A673 (cell line): ENCODE data around the gene CAV1. TPM values are rescaled to one million over a fixed set of nuclear protein-coding genes. Genes with fewer than 3 reads are reported as not detected.

Source experiments
- BruUV-seq: library from RNA; stranded (reverse); fragments of 400-500 nt; replicated peaks from 2 replicates; lab custom pipeline; 2021; lab: Mats Ljungman, UMichigan
- CTCF ChIA-PET: fragments of 300-600 bp; sonication (Branson Sonifier 250); formaldehyde crosslinking; loops from one replicate; lab custom pipeline; 2022; ENCODE audit warnings: antibody characterized with exemption; lab: Charles Lee
- POLR2A ChIA-PET: fragments of 300-600 bp; sonication (Branson Sonifier 250); formaldehyde crosslinking; loops from one replicate; lab custom pipeline; 2022; ENCODE audit warnings: antibody characterized with exemption; ENCODE audit not compliant: low non-redundant PET; lab: Charles Lee
- DNase-seq: peaks from one replicate; pipeline ENCODE4 v3.0.0-alpha.2; 2015; ENCODE audit warnings: low spot score
- H3K27ac ChIP-seq: fragments of 200-600 bp; sonication (generic); 2 replicates; pipeline ENCODE4 v1.5.1; 2016; ENCODE audit warnings: mixed run types, low read depth, mild to moderate bottlenecking, mixed read lengths, antibody characterized with exemption, low read length; ENCODE audit not compliant: poor library complexity, severe bottlenecking
- H3K27me3 ChIP-seq: fragments of 200-600 bp; sonication (generic); replicated peaks from 2 replicates; pipeline ENCODE4 v1.6.1; 2017; ENCODE audit warnings: mixed run types, low read depth, mild to moderate bottlenecking, mixed read lengths, antibody characterized with exemption, low read length; ENCODE audit not compliant: insufficient read depth, poor library complexity
- H3K36me3 ChIP-seq: fragments of 200-600 bp; sonication (generic); 2 replicates; pipeline ENCODE4 v1.6.1; 2016; ENCODE audit warnings: mixed run types, mild to moderate bottlenecking, mixed read lengths, antibody characterized with exemption, low read length; ENCODE audit not compliant: insufficient read depth, poor library complexity, severe bottlenecking
- H3K4me1 ChIP-seq: fragments of 200-600 bp; sonication (generic); 2 replicates; pipeline ENCODE4 v1.6.1; 2017; ENCODE audit warnings: mixed run types, mild to moderate bottlenecking, mixed read lengths, antibody characterized with exemption, low read length; ENCODE audit not compliant: insufficient read depth, poor library complexity, severe bottlenecking
- H3K4me3 ChIP-seq: fragments of 200-600 bp; sonication (generic); 2 replicates; pipeline ENCODE4 v1.5.1; 2016; ENCODE audit warnings: low read depth, mixed run types, mild to moderate bottlenecking, mixed read lengths, low read length; ENCODE audit not compliant: poor library complexity, severe bottlenecking
- H3K9me3 ChIP-seq: fragments of 200-600 bp; sonication (generic); 2 replicates; pipeline ENCODE4 v1.6.1; 2016; ENCODE audit warnings: mixed run types, low read depth, mild to moderate bottlenecking, mixed read lengths, antibody characterized with exemption, low read length; ENCODE audit not compliant: poor library complexity, severe bottlenecking
- EZH2 ChIP-seq: fragments of 200-600 bp; sonication (generic); IDR thresholded peaks from 2 replicates; pipeline ENCODE4 v1.6.1; 2017; ENCODE audit warnings: borderline replicate concordance, low read depth, mild to moderate bottlenecking, mixed read lengths, antibody characterized with exemption, low read length; ENCODE audit not compliant: poor library complexity, severe bottlenecking
- intact Hi-C: fragments of 100-400 bp; cut with micrococcal nuclease; formaldehyde crosslinking; loops from one replicate; pipeline ENCODE4 v1.10.0; 2022; ENCODE audit not compliant: unreplicated experiment
- total RNA-seq: library from RNA; stranded (reverse); gene quantifications from 2 replicates; pipeline ENCODE4 v1.2.3, GENCODE V29; 2021
- TF ChIP-seq, protein P1 (sequence below): fragments of 300-800, 200-600 bp; sonication (generic); conservative IDR thresholded peaks from 2 replicates; pipeline ENCODE4 v1.5.1; 2017; ENCODE audit warnings: low read depth, mild to moderate bottlenecking, antibody characterized with exemption, low read length, moderate library complexity, mixed read lengths

CAV1 gene
- total RNA-seq, 1 experiment from 2014 or later, result 2,074 TPM

- Histone ChIP-seq H3K36me3 (peaks cover 99% of the 10 kb centered on the region), H3K9me3 (no peaks in the 10 kb centered on the region), H3K4me1 (peaks cover 98% of the 10 kb centered on the region), H3K27ac (peak overlapping the region; percentile 53), H3K27me3 (no peaks in the 10 kb centered on the region), H3K4me3 (no peak overlapping the region)
- CTCF ChIA-PET, result interaction anchor here (0.5 to 0.6 kb wide), 2 partner anchors 67 to 268 kb away, joined by 3 to 4 read pairs; no protein-coding TSS in a partner anchor
- no peak for DNase-seq
- TF ChIP-seq EZH2, result no peak
- TF ChIP-seq, protein P1, sequence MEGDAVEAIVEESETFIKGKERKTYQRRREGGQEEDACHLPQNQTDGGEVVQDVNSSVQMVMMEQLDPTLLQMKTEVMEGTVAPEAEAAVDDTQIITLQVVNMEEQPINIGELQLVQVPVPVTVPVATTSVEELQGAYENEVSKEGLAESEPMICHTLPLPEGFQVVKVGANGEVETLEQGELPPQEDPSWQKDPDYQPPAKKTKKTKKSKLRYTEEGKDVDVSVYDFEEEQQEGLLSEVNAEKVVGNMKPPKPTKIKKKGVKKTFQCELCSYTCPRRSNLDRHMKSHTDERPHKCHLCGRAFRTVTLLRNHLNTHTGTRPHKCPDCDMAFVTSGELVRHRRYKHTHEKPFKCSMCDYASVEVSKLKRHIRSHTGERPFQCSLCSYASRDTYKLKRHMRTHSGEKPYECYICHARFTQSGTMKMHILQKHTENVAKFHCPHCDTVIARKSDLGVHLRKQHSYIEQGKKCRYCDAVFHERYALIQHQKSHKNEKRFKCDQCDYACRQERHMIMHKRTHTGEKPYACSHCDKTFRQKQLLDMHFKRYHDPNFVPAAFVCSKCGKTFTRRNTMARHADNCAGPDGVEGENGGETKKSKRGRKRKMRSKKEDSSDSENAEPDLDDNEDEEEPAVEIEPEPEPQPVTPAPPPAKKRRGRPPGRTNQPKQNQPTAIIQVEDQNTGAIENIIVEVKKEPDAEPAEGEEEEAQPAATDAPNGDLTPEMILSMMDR, result no peak
- POLR2A ChIA-PET, result no interaction called here
- intact Hi-C loops, result no loop called here
- BruUV-seq, result no TSS peak
Observed at GRCh38 chr7:116539879-116540278, 15.0 kb downstream of the CAV1 start.

DNA sequence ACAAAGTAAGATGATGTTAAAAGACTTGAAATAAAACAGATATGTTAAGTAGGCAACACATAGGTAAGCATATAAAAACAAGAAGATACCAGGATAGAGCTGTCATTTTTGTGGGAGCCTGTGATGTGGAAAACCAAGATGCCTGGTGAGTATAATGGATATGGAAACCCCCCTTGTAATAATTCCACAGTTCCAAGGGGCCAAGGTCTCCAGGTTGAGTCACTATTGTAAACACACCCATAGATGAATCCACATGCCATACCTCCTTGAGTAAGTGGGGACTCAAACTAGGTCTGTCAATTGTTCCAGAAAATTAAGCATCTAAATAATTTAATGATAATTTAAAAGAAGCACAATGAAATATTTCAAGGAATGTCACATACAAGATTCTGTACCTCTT lies 15.9 kb downstream of the CAV1 start:
- no TSS peak for BruUV-seq
- no peaks in the 10 kb centered on the region for H3K27me3 ChIP-seq
- peaks cover 99% of the 10 kb centered on the region for H3K36me3 ChIP-seq
- no peak overlapping the region for H3K4me3 ChIP-seq
- intact Hi-C loops, result no loop called here
- H3K4me1 ChIP-seq, result peaks cover 98% of the 10 kb centered on the region
- H3K27ac ChIP-seq, result peak overlapping the region; percentile 53
- POLR2A ChIA-PET, result no interaction called here
- no peaks in the 10 kb centered on the region for H3K9me3 ChIP-seq
- DNase-seq, result no peak
- CTCF ChIA-PET, result no interaction called here
- TF ChIP-seq, protein P1, result no peak
- no peak for TF ChIP-seq EZH2

- BruUV-seq, result no TSS peak
- Histone ChIP-seq H3K4me3 (no peak overlapping the region), H3K27ac (peak overlapping the region; percentile 53), H3K9me3 (no peaks in the 10 kb centered on the region), H3K27me3 (no peaks in the 10 kb centered on the region), H3K36me3 (peaks cover 98% of the 10 kb centered on the region), H3K4me1 (peaks cover 93% of the 10 kb centered on the region)
- POLR2A ChIA-PET, result no interaction called here
- no peak for TF ChIP-seq EZH2
- TF ChIP-seq, protein P1, result no peak
- CTCF ChIA-PET, result no interaction called here
- intact Hi-C loops, result no loop called here
- no peak for DNase-seq
Observed at GRCh38 chr7:116541951-116542350, 17.1 kb downstream of the CAV1 start.
